ENCODE data around the gene FOLR1.

Gene FOLR1

DNA sequence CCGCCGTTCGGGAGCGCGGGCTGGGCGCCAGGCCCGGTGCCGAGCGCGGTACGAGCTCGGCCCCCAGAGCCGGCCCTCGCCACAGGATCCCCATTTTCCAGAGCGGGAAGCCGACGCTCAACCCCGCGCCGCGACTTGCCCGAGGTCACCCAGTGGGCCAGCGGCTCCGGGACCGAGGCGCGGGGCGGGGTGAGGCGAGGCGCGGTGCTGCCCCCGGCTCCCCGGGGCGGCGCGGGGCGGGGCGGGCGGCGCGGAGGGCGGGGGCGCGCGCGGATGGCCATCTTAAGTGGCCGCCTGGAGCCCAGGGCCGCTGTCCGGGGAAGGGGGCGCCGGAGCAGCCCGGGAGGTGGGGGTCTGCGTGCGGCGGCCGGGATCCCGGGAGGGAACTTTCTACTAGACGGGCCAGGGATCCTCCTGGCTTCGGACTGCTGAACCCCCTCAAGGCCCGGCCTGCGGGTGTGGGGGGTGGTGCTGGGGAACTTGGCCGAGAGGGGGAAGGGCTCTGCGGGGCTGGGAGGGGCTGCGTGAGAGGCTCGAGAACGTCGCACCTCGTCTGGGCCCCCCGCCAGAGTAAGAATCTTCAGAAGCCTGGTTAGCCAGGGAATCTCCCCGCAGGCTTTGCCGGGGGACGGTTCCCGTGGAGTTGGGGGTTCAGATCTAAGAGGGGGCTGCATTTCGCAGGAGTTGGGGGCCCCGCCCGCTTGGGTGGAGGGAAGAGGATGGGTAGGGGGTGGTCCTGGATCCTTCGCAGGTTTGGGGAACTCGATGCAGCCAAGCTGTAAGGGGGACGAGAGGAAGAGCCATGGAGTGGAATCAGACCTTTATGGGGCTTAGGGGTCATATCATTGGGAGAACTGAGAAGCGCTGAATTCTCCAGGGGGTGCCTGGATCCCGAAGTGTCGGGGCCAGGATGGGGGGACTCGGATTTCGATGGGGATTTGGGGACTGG is 31.9 kb downstream of the FOLR1 start:
- peak; percentile 63 for DNase-seq (ENCODE audit: low spot score)

DNA sequence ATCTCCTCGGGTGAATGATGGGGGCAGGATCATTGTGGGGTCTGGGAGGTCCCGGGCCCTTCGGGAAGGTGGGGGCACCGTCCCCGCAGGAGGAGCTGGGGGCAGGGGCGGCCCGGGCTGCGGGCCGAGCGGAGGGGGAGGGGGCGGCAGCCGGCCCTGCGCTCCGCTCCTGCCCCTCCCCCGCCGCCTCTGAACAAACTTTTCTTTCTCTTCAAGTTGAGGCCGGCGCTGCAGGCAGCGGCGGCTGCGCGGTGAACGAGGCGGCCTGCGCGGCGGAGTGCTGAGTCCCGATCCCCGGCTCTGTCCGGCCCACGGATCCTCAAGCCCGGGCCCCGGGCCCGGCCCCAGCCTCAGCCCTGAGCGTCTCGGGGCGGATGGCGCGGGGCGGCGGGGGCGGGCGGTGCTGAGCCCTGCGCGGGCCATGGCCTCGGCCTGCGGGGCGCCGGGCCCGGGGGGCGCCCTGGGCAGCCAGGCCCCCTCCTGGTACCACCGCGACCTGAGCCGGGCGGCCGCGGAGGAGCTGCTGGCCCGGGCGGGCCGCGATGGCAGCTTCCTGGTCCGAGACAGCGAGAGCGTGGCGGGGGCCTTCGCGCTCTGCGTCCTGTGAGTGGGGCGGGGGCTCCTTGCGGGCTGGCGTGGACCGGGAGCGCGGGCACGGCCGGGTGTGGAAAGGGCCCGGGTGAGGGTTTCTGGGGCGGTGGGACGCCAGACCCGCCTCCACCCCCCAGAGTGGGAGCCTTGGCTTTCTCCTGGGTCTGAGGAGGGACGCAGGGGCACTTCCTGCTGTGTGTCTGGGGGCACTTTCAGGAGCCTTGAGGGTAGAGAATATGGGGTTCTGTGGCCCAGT is 32.8 kb downstream of the FOLR1 start, which contains the start of gene INPPL1:
Gene INPPL1, plus strand, starts transcription at position 204 of the 847 bp plus-strand sequence. Its CDS starts 218 bp downstream, at position 422.
- peak; percentile 49 for DNase-seq (ENCODE audit: low spot score)

DNA sequence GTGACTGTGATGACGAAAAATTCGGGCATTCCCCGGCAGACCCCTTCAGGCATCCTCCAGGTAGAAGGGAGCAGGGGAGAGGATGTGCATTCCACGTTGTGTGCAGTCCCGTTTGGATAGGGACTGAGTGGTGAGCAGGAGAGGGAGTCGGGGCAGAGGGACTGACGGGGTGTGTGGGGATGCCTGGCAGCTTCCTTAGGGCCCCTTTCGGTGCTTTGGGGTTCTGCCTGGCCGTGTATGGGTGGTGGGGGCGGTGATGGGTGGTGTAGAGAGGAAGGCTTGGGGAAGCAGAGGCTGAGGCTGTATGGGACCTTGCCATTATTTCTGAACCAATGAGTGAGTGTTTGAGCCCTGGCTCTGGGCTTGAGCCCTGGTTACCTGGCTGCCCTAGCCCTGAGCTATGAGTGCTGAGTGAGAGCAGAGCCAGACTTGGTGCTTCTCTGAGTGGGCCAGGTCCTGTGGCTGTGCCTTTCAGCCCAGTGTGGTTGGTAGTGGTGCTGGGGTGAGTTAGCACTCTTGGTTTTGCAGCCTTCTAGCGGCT is 33.5 kb downstream of the FOLR1 start:
- DNase-seq (ENCODE audit: low spot score): peak; percentile 47

DNA sequence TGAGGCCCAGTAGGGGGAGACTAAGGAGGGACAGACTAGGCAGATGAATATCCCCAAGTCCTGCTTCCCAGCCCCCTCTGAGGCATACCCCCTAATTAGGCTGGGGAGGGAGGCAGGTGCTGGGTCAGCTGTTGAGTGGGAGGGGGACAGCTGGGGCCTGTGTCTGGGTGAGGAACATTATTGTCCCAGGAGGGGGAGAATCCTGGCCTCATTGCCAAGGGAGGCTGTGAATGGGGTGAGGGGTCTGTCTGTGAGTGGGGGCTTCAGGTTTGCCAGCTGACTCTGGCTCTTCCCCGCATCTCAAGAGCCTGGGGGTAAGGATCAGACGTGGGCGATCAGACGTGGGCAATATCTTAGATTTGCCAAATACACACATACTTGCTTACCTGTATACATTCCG is 34.8 kb downstream of the FOLR1 start:
- DNase-seq (ENCODE audit: low spot score): no peak

DNA sequence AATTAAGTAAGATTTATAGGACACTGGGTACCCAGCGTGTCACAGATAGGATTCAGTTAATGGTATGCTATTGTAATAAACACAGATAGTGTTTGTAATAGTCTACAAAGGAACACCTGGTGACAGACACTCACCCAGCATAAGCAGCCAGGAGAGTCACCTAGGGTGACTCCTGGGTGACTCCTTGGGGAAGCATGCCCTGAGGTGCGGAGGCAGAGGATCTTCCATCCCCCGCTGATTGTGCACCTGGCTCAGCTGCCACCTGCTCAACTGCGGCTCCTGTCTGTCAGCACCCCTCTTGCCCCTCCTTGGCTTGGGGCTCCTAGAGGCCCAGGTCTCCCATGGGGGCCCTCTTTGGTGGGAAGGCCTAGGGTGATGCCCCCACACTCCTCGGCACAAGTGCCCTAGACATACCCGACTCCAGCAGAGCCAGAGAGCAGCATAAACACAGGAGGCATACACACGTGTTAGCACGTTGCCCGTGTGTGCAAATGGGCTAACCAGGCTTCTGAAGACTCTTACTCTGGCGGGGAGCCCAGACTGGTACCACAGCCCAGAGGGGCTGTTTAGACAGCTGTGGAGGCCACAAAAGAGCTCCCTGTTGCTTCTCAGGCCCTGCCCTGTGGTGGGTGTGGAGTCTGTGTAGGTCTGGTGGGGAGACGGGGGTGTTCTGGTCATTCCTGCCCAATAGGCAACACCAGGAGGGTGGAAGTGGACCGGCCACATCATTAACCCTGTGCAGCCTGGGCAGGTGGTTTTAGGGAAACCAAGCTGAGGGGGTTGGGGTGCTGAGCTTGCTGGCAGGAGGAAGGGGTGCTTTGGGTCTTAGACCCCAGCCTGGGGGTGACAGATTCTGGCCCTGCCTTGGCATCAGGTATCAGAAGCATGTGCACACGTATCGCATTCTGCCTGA is 35.6 kb downstream of the FOLR1 start:
- DNase-seq (ENCODE audit: low spot score): no peak

DNA sequence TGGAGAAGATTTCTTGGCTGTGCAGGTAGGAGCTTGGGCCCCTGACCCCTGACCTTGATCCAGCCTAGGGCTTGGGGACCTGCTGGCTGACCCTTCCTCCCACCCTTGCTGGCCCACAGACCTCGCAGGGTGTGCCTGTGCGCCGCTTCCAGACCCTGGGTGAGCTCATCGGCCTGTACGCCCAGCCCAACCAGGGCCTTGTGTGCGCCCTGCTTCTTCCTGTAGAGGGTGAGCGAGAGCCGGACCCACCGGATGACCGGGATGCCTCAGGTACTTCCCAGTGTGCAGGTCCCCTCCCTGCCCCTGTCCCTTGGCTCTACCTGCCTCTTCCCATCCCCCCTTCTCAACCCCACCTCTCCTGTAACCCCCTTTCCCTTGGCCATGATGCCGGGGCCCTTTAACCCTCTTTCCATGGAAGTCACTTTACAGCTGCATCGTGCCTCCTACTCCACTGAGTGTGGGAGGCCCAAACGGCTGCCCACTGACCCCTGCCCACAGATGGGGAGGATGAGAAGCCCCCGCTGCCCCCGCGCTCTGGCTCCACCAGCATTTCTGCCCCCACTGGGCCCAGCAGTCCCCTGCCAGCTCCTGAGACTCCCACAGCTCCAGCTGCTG is 36.4 kb downstream of the FOLR1 start:
- DNase-seq (ENCODE audit: low spot score): no peak

DNA sequence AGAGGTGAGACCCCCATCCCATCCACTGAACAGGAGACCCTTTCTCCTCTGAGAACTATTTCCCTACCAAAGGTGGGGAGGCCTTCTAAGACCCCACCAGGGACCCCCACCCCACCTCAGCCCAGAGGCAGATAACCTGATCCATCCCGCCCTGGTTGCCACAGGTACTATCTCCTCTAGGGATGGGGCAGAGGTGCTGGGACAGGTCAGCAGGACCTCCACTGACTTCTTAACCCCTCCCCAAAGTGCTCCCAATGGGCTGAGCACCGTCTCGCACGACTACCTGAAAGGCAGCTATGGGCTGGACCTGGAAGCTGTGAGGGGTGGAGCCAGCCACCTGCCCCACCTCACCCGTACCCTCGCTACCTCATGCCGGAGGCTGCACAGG is 36.9 kb downstream of the FOLR1 start:
- DNase-seq (ENCODE audit: low spot score): no peak

DNA sequence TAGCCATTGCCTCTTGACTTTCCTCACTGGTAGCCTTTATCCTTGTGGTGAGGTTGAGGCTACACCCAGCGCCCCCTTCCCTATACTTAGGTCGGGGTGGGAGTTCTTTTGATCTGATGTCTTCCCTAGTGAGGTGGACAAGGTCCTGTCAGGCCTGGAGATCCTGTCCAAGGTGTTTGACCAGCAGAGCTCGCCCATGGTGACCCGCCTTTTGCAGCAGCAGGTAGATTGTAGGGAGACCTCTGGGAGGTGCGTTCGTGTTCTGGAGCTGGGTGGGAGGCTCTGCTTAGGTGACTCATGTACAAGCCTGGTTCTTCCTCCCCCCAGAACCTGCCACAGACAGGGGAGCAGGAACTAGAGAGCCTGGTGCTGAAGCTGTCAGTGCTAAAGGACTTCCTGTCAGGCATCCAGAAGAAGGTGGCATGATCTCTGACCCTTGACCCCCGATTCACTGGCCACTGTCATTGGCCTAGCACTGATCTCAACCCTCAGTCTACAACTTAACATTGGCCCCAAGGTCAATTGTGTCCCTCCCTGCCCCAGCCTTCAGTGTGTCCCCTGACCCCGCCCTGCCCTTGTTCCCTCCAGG is 37.5 kb downstream of the FOLR1 start:
- no peak for DNase-seq (ENCODE audit: low spot score)

DNA sequence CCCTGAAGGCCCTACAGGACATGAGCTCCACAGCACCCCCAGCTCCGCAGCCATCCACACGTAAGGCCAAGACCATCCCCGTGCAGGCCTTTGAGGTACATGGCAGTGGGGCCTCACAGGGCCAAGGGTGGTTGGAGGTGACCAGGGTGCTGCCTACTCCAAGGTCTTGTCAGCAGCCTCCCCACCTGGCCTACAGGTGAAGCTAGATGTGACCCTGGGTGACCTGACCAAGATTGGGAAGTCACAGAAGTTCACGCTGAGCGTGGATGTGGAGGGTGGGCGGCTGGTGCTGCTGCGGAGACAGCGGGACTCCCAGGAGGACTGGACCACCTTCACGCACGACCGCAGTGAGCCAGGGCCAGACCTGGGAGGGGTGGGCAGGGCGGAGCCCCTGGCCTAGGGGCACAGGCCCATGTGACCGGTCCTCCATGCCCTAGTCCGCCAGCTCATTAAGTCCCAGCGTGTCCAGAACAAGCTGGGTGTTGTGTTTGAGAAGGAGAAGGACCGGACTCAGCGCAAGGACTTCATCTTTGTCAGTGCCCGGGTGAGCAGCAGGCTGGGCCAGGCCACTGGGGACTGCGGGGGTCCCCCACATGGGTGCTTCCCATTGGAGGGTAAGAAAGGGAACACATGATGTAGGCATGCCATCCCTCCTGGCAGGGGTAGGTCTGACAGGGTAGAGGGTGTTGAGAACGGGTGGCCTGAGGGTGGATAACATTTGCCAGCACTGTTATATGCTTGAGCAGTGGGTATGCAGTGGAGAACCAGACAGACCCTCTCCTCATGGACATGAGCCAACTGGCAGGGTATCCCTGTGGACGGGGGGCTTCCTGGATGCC is 38.2 kb downstream of the FOLR1 start:
- DNase-seq (ENCODE audit: low spot score): no peak

DNA sequence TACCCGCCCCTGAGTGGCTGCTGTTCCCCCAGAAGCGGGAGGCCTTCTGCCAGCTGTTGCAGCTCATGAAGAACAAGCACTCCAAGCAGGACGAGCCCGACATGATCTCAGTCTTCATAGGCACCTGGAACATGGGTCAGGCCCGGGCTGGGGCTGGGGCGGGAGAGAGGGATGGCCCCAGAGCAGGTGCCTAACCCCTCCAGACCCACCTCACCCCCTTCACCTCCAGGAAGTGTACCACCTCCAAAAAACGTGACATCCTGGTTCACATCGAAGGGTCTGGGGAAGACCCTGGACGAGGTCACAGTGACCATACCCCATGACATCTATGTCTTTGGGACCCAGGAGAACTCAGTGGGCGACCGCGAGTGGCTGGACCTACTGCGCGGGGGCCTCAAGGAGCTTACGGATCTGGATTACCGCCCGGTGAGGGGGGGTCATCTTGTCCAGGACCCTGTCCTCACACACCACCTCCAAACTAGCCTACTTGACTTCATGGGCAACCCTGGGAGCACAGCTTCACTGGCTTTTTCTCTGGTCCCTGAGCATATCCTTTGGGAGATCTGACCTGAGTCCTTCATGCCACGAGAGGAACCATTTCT is 38.9 kb downstream of the FOLR1 start:
- DNase-seq (ENCODE audit: low spot score): no peak

DNA sequence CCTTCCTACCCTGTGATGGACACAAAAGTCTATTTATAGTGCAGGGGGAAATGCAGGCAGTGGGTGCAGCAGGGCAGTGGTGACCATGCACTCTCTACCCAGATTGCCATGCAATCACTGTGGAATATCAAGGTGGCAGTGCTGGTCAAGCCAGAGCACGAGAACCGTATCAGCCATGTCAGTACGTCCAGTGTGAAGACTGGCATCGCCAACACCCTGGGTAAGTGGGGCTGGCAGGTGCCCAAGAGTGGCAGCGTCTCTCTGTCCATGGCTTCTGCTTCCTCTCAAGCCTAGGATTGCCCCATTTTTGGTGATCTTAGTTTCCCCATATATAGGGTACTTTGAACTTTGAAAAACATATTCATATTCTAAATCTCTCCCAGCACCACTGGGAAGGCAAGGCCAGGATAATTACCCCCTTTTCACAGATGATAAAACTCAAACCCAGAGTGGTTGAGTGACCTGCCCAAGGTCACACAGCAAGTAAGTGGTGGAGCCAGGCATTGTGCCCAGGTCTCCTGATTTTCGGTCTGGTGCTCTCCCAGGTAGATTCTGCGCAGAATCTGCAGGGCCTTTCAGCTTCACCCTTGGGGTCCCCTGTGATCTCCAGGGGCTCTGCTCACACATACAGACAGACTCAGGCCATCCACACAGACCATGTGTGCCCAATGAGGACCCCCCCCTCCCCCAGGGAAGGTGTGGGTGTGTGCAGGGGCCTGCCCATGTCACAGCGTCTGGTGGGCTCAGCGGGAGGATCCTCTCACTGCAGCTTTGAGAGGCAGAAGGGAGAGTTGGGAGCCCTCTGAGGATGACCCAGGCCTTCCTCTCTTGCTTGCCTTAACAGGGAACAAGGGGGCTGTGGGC is 39.7 kb downstream of the FOLR1 start:
- DNase-seq (ENCODE audit: low spot score): no peak

DNA sequence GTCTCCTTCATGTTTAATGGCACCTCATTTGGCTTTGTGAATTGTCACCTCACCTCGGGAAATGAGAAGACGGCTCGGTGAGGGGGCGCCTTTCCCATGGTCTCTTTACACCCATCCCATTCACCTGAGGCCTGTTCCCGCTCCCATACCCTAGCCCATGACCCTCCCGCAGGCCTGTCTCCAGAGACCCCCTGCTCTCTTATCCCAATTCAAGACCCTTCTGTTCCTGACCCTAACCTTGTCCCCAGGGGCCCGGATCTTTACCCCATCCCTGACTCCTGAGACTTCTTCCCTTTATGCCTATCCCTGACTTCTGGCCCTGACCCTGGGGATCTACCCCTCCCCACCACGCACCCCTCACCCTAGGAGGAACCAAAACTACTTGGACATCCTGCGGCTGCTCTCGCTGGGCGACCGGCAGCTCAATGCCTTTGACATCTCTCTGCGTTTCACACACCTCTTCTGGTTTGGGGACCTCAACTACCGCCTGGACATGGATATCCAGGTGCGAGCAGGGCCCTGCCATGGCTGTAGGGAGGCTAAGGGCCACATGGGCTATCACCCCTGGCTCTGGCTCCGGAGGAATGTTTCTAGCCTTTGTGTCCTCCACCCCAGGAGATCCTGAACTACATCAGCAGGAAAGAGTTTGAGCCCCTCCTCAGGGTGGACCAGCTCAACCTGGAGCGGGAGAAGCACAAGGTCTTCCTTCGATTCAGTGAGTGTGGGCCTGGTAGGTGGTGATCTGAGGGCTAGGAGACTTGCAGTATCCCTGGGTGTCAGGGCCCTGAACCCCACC is 40.5 kb downstream of the FOLR1 start:
- DNase-seq (ENCODE audit: low spot score): no peak

DNA sequence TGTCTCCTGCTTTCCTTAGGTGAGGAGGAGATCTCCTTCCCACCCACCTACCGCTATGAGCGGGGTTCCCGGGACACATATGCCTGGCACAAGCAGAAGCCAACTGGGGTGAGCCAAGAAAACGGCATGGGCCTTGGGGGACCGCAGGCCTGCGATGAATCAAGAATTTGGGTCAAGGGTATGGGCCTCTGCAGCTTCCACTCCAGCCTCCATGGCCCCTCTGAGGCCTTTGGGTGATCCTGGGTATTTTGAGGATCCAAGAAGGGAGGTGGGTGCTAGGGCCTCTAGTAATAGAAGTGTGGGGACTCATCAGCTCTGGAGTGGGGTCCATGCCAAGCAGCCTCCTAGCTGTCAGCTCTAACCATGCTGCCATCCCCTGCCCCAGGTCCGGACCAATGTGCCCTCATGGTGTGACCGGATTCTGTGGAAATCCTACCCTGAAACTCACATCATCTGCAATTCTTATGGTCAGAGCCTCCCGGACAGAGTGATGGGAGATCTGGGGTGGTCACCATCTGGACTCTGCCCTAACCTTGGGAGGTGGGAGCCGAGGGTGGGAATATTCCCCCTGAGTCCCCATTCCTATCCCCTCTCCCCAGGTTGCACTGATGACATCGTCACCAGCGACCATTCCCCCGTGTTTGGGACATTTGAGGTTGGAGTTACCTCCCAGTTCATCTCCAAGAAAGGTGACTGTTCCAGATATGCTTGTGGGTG is 41.3 kb downstream of the FOLR1 start:
- DNase-seq (ENCODE audit: low spot score): no peak

DNA sequence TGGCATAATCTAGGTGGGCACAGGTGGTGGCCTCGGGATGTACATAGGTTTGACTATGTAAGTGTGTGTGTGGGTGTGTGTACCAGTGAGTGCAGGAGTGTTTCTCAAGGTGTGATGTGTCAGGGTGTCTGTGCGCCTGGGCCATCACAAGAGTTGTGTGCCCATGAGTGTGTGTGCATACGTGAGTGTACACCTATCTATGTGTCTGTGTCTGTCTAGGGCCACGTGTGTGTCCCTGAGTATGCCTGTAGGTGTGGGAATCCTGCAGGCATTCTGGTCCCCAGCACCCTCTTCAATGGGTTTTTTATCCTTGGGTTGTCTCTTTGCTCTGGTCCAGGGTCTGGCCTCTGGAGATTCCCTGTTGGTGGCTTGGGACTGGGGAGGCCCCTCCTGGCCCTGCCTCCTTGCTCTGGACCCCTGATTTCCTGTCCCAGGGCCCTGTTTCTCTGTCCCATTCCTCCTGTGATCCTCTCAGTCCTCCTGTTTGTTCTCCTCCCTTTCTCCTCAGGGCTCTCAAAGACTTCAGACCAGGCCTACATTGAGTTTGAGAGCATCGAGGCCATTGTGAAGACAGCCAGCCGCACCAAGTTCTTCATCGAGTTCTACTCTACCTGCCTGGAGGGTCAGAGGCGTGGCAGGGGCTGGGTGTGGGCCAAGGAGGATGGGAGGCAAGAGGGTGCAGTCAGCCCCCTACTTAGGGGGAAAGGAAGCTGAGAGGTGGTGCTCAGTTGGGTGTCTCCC is 42.0 kb downstream of the FOLR1 start:
- no peak for DNase-seq (ENCODE audit: low spot score)

DNA sequence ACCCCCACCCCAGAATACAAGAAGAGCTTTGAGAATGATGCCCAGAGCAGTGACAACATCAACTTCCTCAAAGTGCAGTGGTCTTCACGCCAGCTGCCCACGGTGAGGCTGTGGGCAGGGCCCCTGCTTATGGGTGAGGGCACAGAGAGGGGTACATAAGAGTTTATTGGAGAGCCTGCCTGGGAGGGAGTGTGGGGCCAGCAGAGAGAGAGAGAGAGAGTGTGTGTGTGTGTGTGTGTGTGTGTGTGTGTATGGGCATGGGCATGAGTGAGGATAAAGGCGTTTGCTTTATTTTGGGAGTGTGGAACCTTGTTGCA is 42.5 kb downstream of the FOLR1 start:
- DNase-seq (ENCODE audit: low spot score): no peak

DNA sequence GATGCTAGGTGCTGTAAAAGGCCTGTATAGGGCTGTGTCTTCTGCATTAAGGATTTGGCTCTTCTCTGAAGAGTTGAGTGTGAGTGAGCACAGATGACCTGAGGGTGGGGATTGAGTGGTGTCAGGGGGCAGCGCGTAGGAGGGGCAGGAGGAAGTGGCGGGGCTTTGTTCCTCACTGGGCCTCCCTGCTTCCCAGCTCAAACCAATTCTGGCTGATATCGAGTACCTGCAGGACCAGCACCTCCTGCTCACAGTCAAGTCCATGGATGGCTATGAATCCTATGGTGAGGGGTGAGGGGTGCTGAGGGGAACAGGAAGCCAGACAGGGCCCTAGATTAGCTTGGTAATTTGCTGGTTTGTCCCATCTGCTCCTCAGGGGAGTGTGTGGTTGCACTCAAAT is 43.0 kb downstream of the FOLR1 start:
- no peak for DNase-seq (ENCODE audit: low spot score)
